ENCODE results near the gene ANKRD29. TPM values are rescaled to one million over a fixed set of nuclear protein-coding genes. Genes with fewer than 3 reads are reported as not detected.

ANKRD29 gene
- total RNA-seq, 1 experiment from 2014 or later: 2.4 TPM

GRCh38 chr18:23682472-23682871 is 19.8 kb upstream of the ANKRD29 start:
- TF ChIP-seq CTCF (IDR thresholded peaks at IDR 0.05; ENCODE audit: unreplicated experiment): no peak
- Mint-ChIP-seq H3K36me3 (ENCODE audit: insufficient read depth, unreplicated experiment) (no peaks in the 10 kb centered on the region), H3K27ac (ENCODE audit: low read depth, unreplicated experiment) (no peak overlapping the region), H3K27me3 (ENCODE audit: insufficient read depth, unreplicated experiment) (no peaks in the 10 kb centered on the region), H3K4me3 (ENCODE audit: unreplicated experiment) (no peak overlapping the region), H3K4me1 (ENCODE audit: insufficient read depth, unreplicated experiment) (peaks cover 6% of the 10 kb centered on the region), H3K9me3 (ENCODE audit: unreplicated experiment) (peaks cover 8% of the 10 kb centered on the region)
- ChIA-PET CTCF (interaction anchor here (1.6 kb wide), 1 partner anchor 21 kb away, joined by 5 read pairs; no protein-coding TSS in a partner anchor), POLR2A (interaction anchor here (1.2 kb wide), 1 partner anchor 22 kb away, joined by 3 read pairs; no protein-coding TSS in a partner anchor)
- intact Hi-C loops (cut with micrococcal nuclease): no loop called here
- no TSS peak for BruUV-seq (replicated peaks)
- DNase-seq (ENCODE audit: unreplicated experiment): no peak

- no peak for DNase-seq (ENCODE audit: unreplicated experiment)
- CTCF ChIA-PET: interaction anchor here (1.6 kb wide), 1 partner anchor 21 kb away, joined by 5 read pairs; no protein-coding TSS in a partner anchor
Observed at GRCh38 chr18:23682045-23682444, 19.3 kb upstream of the ANKRD29 start.

GRCh38 chr18:23675896-23676295 is 13.2 kb upstream of the ANKRD29 start:
- ChIA-PET CTCF (interaction anchor here (0.7 to 1.5 kb wide), 3 partner anchors 10 to 34 kb away, joined by 3 to 5 read pairs (median 4); no protein-coding TSS in a partner anchor), POLR2A (no interaction called here)
- no peak overlapping the region for H3K4me3 Mint-ChIP-seq (ENCODE audit: unreplicated experiment)
- no peaks in the 10 kb centered on the region for H3K27me3 Mint-ChIP-seq (ENCODE audit: insufficient read depth, unreplicated experiment)
- no peaks in the 10 kb centered on the region for H3K36me3 Mint-ChIP-seq (ENCODE audit: insufficient read depth, unreplicated experiment)
- intact Hi-C loops (cut with micrococcal nuclease): no loop called here
- H3K27ac Mint-ChIP-seq (ENCODE audit: low read depth, unreplicated experiment): no peak overlapping the region
- H3K9me3 Mint-ChIP-seq (ENCODE audit: unreplicated experiment): peaks cover 8% of the 10 kb centered on the region
- BruUV-seq (replicated peaks): no TSS peak
- no peak for DNase-seq (ENCODE audit: unreplicated experiment)
- H3K4me1 Mint-ChIP-seq (ENCODE audit: insufficient read depth, unreplicated experiment): no peaks in the 10 kb centered on the region
- no peak for TF ChIP-seq CTCF (IDR thresholded peaks at IDR 0.05; ENCODE audit: unreplicated experiment)

More at GRCh38 chr18:23682045-23682444, 19.3 kb upstream of the ANKRD29 start:
- Mint-ChIP-seq H3K9me3 (ENCODE audit: unreplicated experiment) (peaks cover 8% of the 10 kb centered on the region), H3K4me1 (ENCODE audit: insufficient read depth, unreplicated experiment) (peaks cover 6% of the 10 kb centered on the region), H3K27me3 (ENCODE audit: insufficient read depth, unreplicated experiment) (no peaks in the 10 kb centered on the region), H3K27ac (ENCODE audit: low read depth, unreplicated experiment) (no peak overlapping the region), H3K4me3 (ENCODE audit: unreplicated experiment) (no peak overlapping the region), H3K36me3 (ENCODE audit: insufficient read depth, unreplicated experiment) (no peaks in the 10 kb centered on the region)
- intact Hi-C loops (cut with micrococcal nuclease): no loop called here
- POLR2A ChIA-PET: interaction anchor here (1.2 kb wide), 1 partner anchor 22 kb away, joined by 3 read pairs; no protein-coding TSS in a partner anchor
- no TSS peak for BruUV-seq (replicated peaks)
- TF ChIP-seq CTCF (IDR thresholded peaks at IDR 0.05; ENCODE audit: unreplicated experiment): no peak

GRCh38 chr18:23675236-23675635 is 12.5 kb upstream of the ANKRD29 start:
- intact Hi-C loops (cut with micrococcal nuclease): no loop called here
- CTCF ChIA-PET: interaction anchor here (1.0 to 1.5 kb wide), 2 partner anchors 9 to 27 kb away, joined by 4 to 5 read pairs; no protein-coding TSS in a partner anchor
- no peaks in the 10 kb centered on the region for H3K27me3 Mint-ChIP-seq (ENCODE audit: insufficient read depth, unreplicated experiment)

More at GRCh38 chr18:23675236-23675635, 12.5 kb upstream of the ANKRD29 start:
- POLR2A ChIA-PET: no interaction called here
- Mint-ChIP-seq H3K36me3 (ENCODE audit: insufficient read depth, unreplicated experiment) (no peaks in the 10 kb centered on the region), H3K4me1 (ENCODE audit: insufficient read depth, unreplicated experiment) (no peaks in the 10 kb centered on the region), H3K9me3 (ENCODE audit: unreplicated experiment) (peaks cover 8% of the 10 kb centered on the region), H3K27ac (ENCODE audit: low read depth, unreplicated experiment) (no peak overlapping the region), H3K4me3 (ENCODE audit: unreplicated experiment) (no peak overlapping the region)
- no TSS peak for BruUV-seq (replicated peaks)
- no peak for TF ChIP-seq CTCF (IDR thresholded peaks at IDR 0.05; ENCODE audit: unreplicated experiment)
- no peak for DNase-seq (ENCODE audit: unreplicated experiment)

Measured in MCF 10A (cell line).